DMS79 treated with DMSO at 0.1 percent for 48 hours (cell line): ENCODE data around the gene GPER1.

Source experiments
- DNase-seq: peaks from one replicate; lab custom pipeline; 2025; lab: John Stamatoyannopoulos, UW

GPER1 gene

GRCh38 chr7:1054438-1054837 is 33.5 kb upstream of the GPER1 start:
- DNase-seq = peak; percentile 57

- peak; percentile 80 for DNase-seq
Observed at GRCh38 chr7:1054861-1055450, 33.0 kb upstream of the GPER1 start.

- DNase-seq = no peak
Observed at GRCh38 chr7:1055491-1055955, 32.4 kb upstream of the GPER1 start.

GRCh38 chr7:1055956-1056784 is 31.7 kb upstream of the GPER1 start:
- DNase-seq = no peak

GRCh38 chr7:1056785-1057410 is 31.0 kb upstream of the GPER1 start:
- DNase-seq = no peak

- DNase-seq = no peak
Observed at GRCh38 chr7:1057416-1058291, 30.3 kb upstream of the GPER1 start.

- no peak for DNase-seq
Observed at GRCh38 chr7:1058311-1058710, 29.6 kb upstream of the GPER1 start.

- DNase-seq = no peak
Observed at GRCh38 chr7:1058821-1059199, 29.1 kb upstream of the GPER1 start.

- no peak for DNase-seq
Observed at GRCh38 chr7:1059200-1060091, 28.5 kb upstream of the GPER1 start.

GRCh38 chr7:1060315-1061072 is 27.4 kb upstream of the GPER1 start:
- no peak for DNase-seq

GRCh38 chr7:1061180-1061579 is 26.7 kb upstream of the GPER1 start:
- DNase-seq = no peak

GRCh38 chr7:1062296-1063294 is 25.3 kb upstream of the GPER1 start:
- DNase-seq = no peak

- no peak for DNase-seq
Observed at GRCh38 chr7:1063361-1063760, 24.6 kb upstream of the GPER1 start.

GRCh38 chr7:1064581-1064980 is 23.3 kb upstream of the GPER1 start:
- DNase-seq = no peak

GRCh38 chr7:1065263-1065584 is 22.7 kb upstream of the GPER1 start:
- DNase-seq = peak; percentile 83

GRCh38 chr7:1065585-1066241 is 22.2 kb upstream of the GPER1 start:
- DNase-seq = peak; percentile 89

- DNase-seq = no peak
Observed at GRCh38 chr7:1066242-1066588, 21.7 kb upstream of the GPER1 start.

GRCh38 chr7:1068013-1068412 is 19.9 kb upstream of the GPER1 start:
- no peak for DNase-seq

GRCh38 chr7:1068619-1069018 is 19.3 kb upstream of the GPER1 start:
- DNase-seq = no peak
